ENCODE results near the gene NT5DC2.

DNA sequence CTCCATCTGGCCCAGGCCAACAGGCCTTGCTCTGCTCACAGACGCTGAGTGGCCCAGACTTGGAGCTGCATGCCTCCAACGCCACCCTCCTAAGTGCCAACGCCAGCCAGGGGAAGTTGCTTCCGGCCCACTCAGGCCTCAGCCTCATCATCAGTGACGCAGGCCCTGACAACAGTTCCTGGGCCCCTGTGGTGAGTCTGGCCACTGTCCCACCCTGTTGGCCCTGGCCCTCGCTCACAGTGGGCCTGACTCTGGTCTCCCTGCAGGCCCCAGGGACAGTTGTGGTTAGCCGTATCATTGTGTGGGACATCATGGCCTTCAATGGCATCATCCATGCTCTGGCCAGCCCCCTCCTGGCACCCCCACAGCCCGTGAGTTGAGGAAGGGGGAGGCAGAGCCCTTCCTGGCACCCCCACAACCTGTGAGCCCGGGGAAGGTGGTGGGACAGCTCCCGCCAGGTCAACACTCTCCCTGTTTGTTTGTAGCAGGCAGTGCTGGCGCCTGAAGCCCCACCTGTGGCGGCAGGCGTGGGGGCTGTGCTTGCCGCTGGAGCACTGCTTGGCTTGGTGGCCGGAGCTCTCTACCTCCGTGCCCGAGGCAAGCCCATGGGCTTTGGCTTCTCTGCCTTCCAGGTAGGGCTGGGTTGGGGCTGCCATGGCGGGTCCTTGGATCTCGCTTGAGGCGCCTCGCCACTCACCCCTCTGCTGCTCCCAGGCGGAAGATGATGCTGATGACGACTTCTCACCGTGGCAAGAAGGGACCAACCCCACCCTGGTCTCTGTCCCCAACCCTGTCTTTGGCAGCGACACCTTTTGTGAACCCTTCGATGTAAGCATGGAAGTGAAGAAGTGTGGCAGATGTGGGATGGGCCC is 10.0 kb downstream of the NT5DC2 start:
- TF ChIP-seq, protein P1, sequence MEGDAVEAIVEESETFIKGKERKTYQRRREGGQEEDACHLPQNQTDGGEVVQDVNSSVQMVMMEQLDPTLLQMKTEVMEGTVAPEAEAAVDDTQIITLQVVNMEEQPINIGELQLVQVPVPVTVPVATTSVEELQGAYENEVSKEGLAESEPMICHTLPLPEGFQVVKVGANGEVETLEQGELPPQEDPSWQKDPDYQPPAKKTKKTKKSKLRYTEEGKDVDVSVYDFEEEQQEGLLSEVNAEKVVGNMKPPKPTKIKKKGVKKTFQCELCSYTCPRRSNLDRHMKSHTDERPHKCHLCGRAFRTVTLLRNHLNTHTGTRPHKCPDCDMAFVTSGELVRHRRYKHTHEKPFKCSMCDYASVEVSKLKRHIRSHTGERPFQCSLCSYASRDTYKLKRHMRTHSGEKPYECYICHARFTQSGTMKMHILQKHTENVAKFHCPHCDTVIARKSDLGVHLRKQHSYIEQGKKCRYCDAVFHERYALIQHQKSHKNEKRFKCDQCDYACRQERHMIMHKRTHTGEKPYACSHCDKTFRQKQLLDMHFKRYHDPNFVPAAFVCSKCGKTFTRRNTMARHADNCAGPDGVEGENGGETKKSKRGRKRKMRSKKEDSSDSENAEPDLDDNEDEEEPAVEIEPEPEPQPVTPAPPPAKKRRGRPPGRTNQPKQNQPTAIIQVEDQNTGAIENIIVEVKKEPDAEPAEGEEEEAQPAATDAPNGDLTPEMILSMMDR (conservative IDR thresholded peaks at IDR 0.05; ENCODE audit: low read length): no peak
- TF ChIP-seq EZH2phosphoT487 (IDR thresholded peaks at IDR 0.05; ENCODE audit: borderline replicate concordance, low read depth, low read length): no peak

Measured in OCI-LY7 (cell line).